ENCODE results near the gene CENPVL3. TPM values are rescaled to one million over a fixed set of nuclear protein-coding genes. Genes with fewer than 3 reads are reported as not detected.

CENPVL3 gene
- total RNA-seq, 1 donor from 2014 or later: 2.2 TPM

DNA sequence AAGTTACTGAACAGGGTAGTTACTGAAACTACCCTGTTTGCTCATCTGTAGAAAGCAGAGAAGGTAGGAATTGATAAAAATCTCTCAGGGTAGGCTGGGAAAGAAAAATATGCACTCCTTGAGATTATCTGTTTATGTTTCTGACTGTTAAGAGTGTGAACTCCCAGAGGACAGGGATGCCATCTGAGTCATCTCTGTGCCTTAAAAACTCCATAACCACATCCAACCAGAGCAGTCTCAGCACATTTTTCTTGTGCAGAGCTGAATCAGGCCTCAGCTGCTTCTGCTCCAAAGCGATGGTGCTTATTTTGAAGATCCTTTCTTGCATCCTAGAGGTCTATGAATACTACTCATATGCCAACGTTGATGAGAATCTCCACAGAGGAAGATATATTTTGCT is 9.9 kb downstream of the CENPVL3 start:
- TF ChIP-seq, protein P1, sequence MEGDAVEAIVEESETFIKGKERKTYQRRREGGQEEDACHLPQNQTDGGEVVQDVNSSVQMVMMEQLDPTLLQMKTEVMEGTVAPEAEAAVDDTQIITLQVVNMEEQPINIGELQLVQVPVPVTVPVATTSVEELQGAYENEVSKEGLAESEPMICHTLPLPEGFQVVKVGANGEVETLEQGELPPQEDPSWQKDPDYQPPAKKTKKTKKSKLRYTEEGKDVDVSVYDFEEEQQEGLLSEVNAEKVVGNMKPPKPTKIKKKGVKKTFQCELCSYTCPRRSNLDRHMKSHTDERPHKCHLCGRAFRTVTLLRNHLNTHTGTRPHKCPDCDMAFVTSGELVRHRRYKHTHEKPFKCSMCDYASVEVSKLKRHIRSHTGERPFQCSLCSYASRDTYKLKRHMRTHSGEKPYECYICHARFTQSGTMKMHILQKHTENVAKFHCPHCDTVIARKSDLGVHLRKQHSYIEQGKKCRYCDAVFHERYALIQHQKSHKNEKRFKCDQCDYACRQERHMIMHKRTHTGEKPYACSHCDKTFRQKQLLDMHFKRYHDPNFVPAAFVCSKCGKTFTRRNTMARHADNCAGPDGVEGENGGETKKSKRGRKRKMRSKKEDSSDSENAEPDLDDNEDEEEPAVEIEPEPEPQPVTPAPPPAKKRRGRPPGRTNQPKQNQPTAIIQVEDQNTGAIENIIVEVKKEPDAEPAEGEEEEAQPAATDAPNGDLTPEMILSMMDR (IDR thresholded peaks at IDR 0.05; ENCODE audit: insufficient read depth, low read length, poor library complexity, severe bottlenecking): no peak
- DNase-seq (ENCODE audit: low read depth): no peak
- Histone ChIP-seq H3K36me3 (ENCODE audit: control insufficient read depth, insufficient read depth, low read length) (no peaks in the 10 kb centered on the region), H3K4me3 (ENCODE audit: low read depth, low read length) (no peak overlapping the region), H3K27me3 (ENCODE audit: control insufficient read depth, insufficient read depth, low read length) (no peaks in the 10 kb centered on the region)

DNA sequence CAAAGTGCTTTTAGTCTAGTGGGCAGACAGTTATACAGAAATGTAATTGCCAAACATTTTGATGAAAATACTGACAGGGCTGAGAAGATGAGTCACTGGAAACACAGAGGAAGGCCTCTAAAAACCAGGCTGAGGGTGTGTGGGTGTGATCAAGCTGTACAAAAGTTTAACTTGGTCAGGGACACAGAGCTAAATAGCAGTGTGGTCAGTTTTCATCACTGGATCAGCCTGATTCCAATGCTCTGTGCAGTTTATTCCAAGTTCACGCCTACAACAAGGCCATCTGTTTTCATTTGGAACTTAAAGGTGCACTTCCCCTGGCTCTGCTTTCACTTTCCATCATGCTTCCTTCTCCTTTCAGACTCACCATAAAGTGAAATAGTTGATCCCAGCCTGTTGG is 10.6 kb downstream of the CENPVL3 start:
- H3K27me3 ChIP-seq (ENCODE audit: control insufficient read depth, insufficient read depth, low read length): no peaks in the 10 kb centered on the region
- TF ChIP-seq, protein P1 (IDR thresholded peaks at IDR 0.05; ENCODE audit: insufficient read depth, low read length, poor library complexity, severe bottlenecking): no peak
- H3K36me3 ChIP-seq (ENCODE audit: control insufficient read depth, insufficient read depth, low read length): no peaks in the 10 kb centered on the region
- DNase-seq (ENCODE audit: low read depth): no peak
- H3K4me3 ChIP-seq (ENCODE audit: low read depth, low read length): no peak overlapping the region

DNA sequence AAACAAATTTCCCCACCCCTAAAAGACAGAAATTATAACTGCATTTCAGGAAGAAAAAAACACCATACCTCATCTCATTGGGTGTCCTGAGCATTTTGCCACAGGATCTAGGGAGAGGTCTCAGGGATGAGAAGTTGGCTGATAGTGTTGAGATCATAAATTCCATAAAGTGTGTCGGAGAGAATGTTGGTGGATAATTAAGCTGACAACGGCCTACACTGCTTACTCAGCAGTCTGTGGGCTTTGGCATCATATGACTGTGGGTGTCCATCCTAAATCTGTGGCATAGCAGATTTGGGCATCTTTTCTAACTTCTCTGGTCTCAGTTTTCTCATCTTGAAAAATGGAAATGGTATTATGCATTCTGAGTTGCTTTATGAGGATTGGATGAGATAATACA is 12.3 kb downstream of the CENPVL3 start:
- TF ChIP-seq, protein P1 (IDR thresholded peaks at IDR 0.05; ENCODE audit: insufficient read depth, low read length, poor library complexity, severe bottlenecking): no peak
- no peaks in the 10 kb centered on the region for H3K27me3 ChIP-seq (ENCODE audit: control insufficient read depth, insufficient read depth, low read length)
- no peaks in the 10 kb centered on the region for H3K36me3 ChIP-seq (ENCODE audit: control insufficient read depth, insufficient read depth, low read length)
- DNase-seq (ENCODE audit: low read depth): no peak
- H3K4me3 ChIP-seq (ENCODE audit: low read depth, low read length): no peak overlapping the region

DNA sequence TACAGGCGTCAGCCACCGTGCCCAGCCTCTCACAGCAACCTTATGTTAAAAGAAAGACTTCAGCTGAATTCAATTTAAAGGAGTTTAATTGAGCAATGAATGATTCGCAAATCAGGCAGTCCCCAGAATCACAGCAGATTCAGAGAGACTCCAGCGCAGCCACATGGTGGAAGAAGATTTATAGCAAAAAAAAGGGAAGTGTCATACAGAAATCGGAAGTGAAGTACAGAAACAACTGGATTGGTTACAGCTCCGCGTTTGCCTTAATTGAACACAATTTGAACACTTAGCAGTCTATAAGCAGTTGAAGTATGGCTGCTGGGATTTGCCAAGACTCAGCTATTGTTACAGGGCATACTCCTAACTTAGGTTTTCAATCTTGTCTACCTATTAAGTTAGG is 19.8 kb downstream of the CENPVL3 start:
- no peak overlapping the region for H3K4me3 ChIP-seq (ENCODE audit: low read depth, low read length)
- DNase-seq (ENCODE audit: low read depth): no peak
- H3K27me3 ChIP-seq (ENCODE audit: control insufficient read depth, insufficient read depth, low read length): no peaks in the 10 kb centered on the region
- no peaks in the 10 kb centered on the region for H3K36me3 ChIP-seq (ENCODE audit: control insufficient read depth, insufficient read depth, low read length)
- TF ChIP-seq, protein P1 (IDR thresholded peaks at IDR 0.05; ENCODE audit: insufficient read depth, low read length, poor library complexity, severe bottlenecking): no peak

DNA sequence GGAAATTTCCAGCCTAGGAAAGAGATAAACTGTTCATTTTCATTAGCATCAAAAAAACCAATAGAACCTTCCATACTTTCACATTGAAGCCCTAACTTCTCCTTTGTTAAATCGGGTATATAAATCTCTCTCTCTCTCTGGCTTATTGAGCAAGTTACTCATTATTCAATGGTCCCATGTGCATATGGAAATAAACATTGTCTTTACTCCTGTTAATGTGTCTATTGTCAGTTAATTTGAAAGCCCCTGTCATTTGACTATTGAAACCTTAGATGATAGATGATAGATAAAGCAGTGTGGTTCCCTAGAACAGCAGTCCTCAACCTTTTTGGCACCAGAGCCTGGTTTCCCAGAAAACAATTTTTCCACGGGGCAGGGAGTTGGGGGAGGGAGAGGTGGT is 46.8 kb downstream of the CENPVL3 start:
- no peaks in the 10 kb centered on the region for H3K27me3 ChIP-seq (ENCODE audit: control insufficient read depth, insufficient read depth, low read length)
- DNase-seq (ENCODE audit: low read depth): no peak
- TF ChIP-seq, protein P1 (IDR thresholded peaks at IDR 0.05; ENCODE audit: insufficient read depth, low read length, poor library complexity, severe bottlenecking): no peak

DNA sequence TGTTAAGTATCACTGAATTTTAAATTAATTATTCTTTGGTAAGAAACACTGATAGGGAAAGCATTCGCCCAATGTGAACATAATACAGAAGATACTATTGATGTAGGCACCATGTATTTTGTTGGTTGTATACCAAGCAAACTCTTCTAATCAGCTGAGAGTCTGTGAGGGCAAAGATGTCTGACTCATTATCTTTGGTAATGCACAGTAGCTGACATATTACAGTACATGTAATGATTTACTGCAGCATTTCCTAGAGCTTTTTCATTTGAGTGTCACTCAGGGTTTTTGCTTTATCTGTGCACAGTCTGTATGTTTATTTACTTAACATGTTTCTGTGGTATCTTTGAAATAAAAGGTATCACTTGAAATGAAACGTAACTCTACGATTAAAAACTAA is 49.2 kb downstream of the CENPVL3 start:
- TF ChIP-seq, protein P1 (IDR thresholded peaks at IDR 0.05; ENCODE audit: insufficient read depth, low read length, poor library complexity, severe bottlenecking): no peak
- no peak for DNase-seq (ENCODE audit: low read depth)
- Histone ChIP-seq H3K27me3 (ENCODE audit: control insufficient read depth, insufficient read depth, low read length) (no peaks in the 10 kb centered on the region), H3K4me3 (ENCODE audit: low read depth, low read length) (no peak overlapping the region), H3K36me3 (ENCODE audit: control insufficient read depth, insufficient read depth, low read length) (no peaks in the 10 kb centered on the region)

More for the DNA sequence above, 46.8 kb downstream of the CENPVL3 start:
- no peak overlapping the region for H3K4me3 ChIP-seq (ENCODE audit: low read depth, low read length)
- no peaks in the 10 kb centered on the region for H3K36me3 ChIP-seq (ENCODE audit: control insufficient read depth, insufficient read depth, low read length)

Measured in kidney epithelial cell (primary cell).